Peyer's patch (tissue), 4 donors: ENCODE results near the gene C20orf204.

Experiments
- POLR2A ChIP-seq, 2 donors: fragments of 450-650 bp; IDR thresholded peaks; one replicate each; pipeline ENCODE4 v1.5.1; 2017; ENCODE audit warnings: antibody characterized with exemption in 2 of 2, mild to moderate bottlenecking in 2 of 2, moderate library complexity in 2 of 2
- TF ChIP-seq, protein P1 (sequence below), 6 experiments: fragments of 450-650 bp in 4 of 6; fragments of 200-600 bp in 2 of 6; sonication (generic) in 1 of 6; IDR thresholded peaks; one replicate each; pipeline ENCODE4 v1.5.1; 2017 to 2019; ENCODE audit warnings: antibody characterized with exemption in 6 of 6, mild to moderate bottlenecking in 3 of 6, moderate library complexity in 1 of 6

DNA sequence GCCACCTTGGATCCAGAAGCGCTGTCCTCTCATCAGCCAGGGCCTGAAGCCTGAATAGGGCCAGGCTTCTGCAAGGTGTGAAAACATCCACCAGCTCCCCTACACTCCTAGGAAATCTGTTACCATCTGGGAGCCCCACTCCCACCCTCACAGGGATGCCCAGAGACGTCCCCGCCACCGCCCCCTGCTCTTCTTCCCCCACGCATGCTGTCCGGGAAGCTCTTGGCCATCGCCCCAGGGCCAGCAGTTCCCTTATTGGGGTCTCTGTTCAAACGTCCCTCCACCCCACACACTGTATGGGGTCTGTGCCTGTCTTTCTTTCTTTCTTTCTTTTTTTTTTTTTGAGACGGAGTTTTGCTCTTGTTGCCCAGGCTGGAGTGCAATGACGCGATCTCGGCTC is 39.6 kb downstream of the C20orf204 start:
- TF ChIP-seq, protein P1, sequence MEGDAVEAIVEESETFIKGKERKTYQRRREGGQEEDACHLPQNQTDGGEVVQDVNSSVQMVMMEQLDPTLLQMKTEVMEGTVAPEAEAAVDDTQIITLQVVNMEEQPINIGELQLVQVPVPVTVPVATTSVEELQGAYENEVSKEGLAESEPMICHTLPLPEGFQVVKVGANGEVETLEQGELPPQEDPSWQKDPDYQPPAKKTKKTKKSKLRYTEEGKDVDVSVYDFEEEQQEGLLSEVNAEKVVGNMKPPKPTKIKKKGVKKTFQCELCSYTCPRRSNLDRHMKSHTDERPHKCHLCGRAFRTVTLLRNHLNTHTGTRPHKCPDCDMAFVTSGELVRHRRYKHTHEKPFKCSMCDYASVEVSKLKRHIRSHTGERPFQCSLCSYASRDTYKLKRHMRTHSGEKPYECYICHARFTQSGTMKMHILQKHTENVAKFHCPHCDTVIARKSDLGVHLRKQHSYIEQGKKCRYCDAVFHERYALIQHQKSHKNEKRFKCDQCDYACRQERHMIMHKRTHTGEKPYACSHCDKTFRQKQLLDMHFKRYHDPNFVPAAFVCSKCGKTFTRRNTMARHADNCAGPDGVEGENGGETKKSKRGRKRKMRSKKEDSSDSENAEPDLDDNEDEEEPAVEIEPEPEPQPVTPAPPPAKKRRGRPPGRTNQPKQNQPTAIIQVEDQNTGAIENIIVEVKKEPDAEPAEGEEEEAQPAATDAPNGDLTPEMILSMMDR (IDR thresholded peaks at IDR 0.05), result no peak
- TF ChIP-seq POLR2A (IDR thresholded peaks at IDR 0.05), result no peak
